Dermis microvascular lymphatic vessel endothelial cell (primary cell): Measurements from ENCODE around the gene MAP3K5. TPM values are rescaled to one million over a fixed set of nuclear protein-coding genes. Genes with fewer than 3 reads are reported as not detected.

Experiments used
- DNase-seq, 2 donors: peaks; one replicate each; pipeline versions ENCODE4 v3.0.0 to v3.0.0-alpha.2; 2010; ENCODE audit warnings: low read depth in 2 of 2
- total RNA-seq: library from RNA; depleted of rRNA; stranded (reverse); fragments of >200 nt; gene quantifications from 2 replicates; pipeline ENCODE4 v1.2.1, GENCODE V29; 2014

The MAP3K5 gene
- total RNA-seq, 1 donor from 2014 or later: 2.3 TPM

DNA sequence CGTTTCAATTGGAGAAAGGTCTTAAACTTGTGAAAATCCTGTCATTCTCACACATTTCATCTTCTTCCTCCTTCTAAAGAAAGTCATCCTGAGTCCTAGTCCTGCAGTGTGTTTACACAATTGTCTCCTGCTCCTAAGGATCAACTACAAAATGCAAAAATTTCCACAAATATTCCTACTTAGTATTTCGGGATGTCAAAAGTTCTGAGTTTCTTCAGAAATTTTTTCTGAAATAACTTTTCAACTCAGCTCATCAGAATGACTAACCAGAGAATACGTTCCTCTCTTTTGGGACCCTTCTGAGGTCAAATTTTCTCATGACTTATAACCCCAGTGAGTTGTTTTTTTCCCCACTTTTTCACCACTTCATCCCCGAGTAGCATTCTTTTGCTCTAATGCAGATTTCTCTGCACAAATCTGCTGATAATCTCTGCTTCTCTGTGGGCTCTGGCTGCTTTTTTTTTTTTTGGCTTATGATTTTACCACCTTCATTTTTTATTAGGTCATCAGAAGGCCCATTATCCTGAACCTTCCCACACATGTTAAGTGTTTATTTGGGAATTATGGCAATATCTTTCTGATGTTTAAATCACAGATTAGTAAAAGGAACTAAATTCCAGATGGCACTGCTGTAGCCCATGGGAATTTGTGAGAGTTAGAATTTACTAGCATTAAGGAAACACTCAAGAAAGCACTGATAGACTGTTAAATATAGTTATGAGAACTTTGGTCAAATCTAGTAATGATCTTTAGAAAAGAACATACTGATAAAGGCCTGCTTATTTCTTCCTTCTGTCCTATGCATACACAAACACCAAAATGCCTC lies 41.4 kb downstream of the MAP3K5 start:
- no peak for DNase-seq

GRCh38 chr6:136749359-136749997 lies 42.8 kb downstream of the MAP3K5 start:
- DNase-seq: no peak

DNA sequence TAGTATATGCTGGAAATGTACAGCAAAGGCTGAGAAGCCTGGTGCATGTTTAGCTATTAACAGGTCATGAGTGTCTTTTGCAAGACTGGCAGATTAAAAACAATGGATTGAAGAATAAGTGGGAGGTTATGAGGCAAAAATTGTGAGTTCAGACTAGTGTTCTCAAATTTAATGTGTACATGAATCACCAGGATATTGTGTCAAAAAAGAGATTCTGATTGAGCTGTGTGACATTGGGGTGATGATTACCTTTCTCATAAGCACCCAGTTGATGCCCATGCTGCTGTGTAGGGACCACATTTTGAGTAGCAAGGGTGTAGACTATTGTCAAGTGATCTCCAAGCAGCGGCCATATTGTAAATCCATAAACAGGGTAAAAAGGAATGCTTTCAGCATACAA lies 44.8 kb downstream of the MAP3K5 start:
- DNase-seq: no peak

GRCh38 chr6:136745300-136745699 lies 47.0 kb downstream of the MAP3K5 start:
- no peak for DNase-seq

GRCh38 chr6:136744889-136745288 lies 47.4 kb downstream of the MAP3K5 start:
- DNase-seq: peak in 1 of 2 donors; percentile 13

GRCh38 chr6:136742125-136742524 lies 50.2 kb downstream of the MAP3K5 start:
- no peak for DNase-seq

DNA sequence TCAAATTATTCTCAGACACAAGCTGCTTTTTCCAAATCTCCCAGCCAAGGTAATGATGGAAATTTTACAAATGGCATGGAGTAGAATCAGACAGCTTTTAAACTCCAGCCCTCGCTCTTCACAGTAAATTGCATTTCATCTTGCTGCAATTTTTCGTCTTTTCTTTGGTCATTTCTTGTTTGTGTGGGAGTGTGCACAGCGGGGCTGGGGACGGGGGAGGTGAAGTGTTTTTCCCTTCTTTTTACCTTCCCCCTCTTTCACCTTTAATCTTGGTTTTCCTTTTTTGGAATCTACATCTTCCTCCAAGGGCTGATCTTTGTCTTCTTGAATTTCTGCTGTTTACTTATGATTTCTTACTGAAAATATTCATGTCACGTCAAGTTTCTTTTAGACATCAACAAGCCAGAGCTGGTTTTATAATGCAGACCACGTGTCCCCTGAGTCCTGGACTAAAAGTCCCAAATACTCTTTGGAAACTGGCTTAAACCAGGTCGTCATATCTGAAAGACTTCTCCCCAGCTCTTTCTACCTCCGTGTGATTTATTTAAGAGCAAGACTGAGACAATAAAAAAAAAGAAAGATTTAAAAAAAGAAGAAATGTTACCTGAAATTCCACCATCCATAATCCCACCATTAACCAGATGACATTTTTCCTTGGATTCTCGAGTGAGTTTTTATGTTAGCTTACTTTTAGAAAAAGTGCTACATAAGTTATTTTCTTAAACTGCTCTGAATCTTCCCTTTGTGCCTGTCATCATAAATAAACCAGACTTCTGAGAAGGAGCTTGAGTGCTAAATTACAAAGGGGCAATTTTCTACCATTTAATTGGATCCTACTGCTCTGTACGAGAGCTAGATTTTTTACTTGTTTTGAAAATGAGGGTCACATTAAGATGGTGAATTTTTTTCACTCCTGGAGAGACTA lies 52.0 kb downstream of the MAP3K5 start:
- DNase-seq: no peak

- DNase-seq: no peak
Observed at GRCh38 chr6:136739501-136739900, 52.8 kb downstream of the MAP3K5 start.

GRCh38 chr6:136739071-136739470 lies 53.2 kb downstream of the MAP3K5 start:
- no peak for DNase-seq

DNA sequence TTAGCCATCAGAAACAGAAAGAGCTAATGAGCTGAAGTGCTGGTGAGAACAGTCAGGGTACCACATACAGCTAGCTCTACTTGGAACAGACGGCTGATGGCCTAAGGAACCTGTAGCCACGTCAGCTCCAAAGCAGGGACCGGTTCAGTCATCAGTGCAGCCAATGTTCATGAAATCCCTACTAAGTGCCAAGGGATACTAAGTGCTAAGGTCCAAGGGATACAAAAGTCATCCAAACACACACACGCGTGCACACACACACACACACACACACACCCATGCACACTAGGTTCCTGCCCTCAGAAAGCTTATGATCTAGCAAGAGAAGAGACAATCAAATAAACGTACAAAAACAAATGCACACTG lies 53.6 kb downstream of the MAP3K5 start:
- DNase-seq: no peak

- DNase-seq: peak; percentile 58 to 72
Observed at GRCh38 chr6:136737871-136738691, 54.2 kb downstream of the MAP3K5 start.

DNA sequence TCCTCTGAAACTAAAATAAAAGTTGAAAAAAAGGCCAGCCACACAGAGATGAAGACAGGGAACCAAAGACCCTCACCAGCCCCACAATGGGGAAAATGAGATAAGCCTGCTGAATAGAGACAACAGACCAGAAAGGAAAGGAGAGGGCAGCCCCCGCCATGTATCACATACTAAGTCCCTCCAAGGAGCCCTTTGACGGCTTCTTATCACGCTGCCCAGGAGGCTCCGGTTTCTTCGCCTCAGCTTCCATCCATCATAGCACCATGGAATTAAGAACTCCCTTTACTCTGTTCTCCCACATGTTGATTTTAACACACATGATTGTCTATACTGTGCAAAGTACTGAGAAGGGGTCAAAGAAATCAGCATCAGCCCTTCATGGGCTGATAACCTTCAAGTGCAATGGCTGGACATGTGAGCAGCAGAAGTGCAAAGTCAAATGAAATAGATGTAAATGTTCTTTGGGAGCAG lies 54.9 kb downstream of the MAP3K5 start:
- DNase-seq: no peak

DNA sequence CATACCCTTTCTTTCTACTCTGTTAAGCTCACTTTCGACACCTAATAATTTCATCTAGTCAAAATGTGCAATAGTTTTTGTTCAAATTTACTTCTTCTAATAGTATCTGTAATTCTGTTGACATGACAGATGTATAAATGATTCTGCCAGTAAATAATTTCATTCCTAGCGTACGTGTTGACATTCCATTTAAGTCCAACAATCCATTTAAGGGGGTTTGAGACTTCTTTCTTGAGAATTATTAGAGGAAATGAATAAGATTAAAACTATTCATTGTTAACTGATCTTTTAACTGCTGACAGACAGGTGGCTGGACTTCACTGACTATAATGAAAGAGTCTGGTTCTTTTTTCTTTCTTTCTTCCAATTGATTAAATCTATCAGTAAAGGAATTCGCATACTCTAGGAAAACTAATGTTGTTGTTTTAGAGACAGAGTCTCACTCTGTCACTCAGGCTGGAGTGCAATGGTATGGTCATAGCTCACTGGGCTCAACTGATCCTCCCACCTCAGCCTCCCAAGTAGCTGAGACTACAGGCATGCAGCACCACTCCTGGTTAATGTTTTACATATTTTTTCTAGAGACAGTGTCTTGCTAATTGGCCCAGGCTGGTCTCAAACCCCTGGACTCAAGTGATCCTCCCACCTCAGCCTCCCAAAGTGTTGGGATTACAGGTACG lies 55.9 kb downstream of the MAP3K5 start:
- peak in 1 of 2 donors; percentile 25 for DNase-seq

DNA sequence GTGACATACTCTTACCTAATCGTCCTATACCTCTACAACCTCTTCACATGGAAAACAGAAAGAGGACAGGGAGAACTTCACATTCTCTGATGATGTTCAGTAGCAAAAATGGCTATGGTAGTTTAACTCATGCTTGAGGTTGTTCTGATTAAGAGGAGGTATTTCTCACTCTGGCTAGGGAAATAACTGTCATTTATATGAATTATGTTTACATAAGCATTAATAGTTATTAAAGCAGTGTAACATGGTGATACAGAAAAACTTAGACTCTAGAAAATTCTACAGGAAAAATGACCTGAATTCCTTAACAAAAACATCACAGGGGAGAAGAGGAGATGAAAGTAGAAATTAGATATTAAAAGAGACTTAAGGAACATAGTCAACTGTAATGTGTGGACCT lies 57.3 kb downstream of the MAP3K5 start:
- no peak for DNase-seq

DNA sequence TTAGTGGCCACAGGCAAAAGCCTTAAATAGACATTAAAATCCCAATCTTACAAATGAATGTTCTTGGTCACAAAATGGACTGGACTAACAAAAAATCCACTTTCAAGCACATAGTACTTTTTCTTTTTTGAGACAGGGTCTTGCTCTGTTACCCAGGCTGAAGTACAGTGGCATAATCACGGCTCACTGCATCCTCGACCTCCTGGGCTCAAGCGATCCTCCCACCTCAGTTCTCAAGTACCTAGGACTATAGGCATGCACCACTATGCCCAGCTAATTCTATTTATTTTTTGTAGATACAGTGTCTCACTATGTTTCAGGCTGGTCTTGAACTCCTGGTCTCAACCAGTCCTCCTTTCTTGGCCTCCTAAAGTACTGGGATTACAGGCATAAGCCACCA lies 59.4 kb downstream of the MAP3K5 start:
- DNase-seq: no peak

DNA sequence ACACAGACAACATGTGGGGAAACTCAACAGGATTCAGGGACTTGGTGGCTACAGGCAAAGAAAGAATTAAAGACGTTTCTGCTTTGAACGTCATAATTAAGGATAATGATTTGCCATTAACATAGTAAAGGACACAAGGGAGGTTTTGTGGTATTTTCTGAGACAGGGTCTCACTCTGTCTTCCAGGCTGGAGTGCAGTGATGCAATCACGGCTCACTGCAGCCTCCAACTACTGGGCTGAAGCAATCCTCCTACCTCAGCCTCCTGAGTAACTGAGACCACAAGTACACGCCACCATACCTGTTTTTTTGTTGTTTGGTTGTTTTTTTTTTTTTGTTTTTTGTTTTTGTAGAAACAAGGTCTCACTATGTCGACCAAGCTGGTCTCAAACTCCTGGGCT lies 62.4 kb downstream of the MAP3K5 start:
- DNase-seq: no peak

- DNase-seq: no peak
Observed at GRCh38 chr6:136728976-136729515, 63.2 kb downstream of the MAP3K5 start.

DNA sequence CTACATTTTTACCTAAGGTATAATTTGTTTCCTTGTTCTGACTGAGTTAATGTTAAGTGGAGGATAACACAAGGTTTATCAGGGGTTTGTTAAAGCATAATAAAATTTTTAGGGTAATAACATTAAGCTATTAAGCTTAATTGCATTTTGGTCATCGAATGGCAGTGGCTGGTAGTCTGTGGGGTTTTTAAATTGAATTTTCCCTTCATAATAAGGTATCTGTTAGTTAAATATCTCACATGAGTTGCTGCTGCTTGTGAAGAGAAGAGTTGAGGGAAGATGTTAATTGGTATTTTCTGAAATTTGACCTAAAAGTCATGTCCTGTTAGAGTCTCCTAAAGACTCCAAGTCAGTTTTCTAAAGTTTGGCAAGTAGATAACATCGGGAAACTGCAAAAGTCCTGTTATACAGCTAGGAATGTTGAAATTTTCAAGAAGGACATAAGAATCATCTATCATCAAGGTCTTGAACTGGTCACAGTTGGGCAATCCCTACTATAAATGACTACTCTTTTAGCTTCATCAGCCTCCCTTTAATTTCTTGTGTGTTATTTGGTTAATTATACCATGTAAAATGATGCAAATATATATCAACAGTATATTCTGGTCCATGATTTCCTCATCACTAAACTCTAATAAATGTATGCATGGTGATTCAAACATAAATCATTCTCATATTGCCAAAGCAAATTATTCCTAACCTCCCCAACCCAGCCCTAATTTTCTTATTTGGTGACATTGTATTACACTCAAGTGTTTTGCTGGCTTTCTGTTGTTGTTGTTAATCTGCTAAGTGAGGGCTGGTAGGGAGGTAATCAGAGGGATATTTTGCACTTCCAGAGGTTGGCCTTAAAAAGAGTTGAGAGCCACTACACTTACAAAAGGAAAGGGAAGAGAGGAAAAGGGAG lies 64.0 kb downstream of the MAP3K5 start:
- no peak for DNase-seq
